COLO668 (cell line): ENCODE measurements around the gene RASGEF1B.
A peak's percentile ranks its signal among the peaks of the same experiment; 100 is the strongest.
"Not testable (repeated sequence)": the region's sequence is repeated elsewhere in the genome, so short reads cannot be mapped to it uniquely, and the experiment has no call there.

ENCODE experiments used
- DNase-seq: peaks from one replicate; lab custom pipeline; 2025; ENCODE audit not compliant: unreplicated experiment; lab: John Stamatoyannopoulos, UW

Gene RASGEF1B

GRCh38 chr4:81498551-81499099, 26.9 kb upstream of the RASGEF1B start:
- DNase-seq, result no peak

GRCh38 chr4:81498046-81498445, 26.3 kb upstream of the RASGEF1B start:
- DNase-seq, result no peak

GRCh38 chr4:81495345-81495744, 23.6 kb upstream of the RASGEF1B start:
- no peak for DNase-seq

- DNase-seq, result no peak
Measured at GRCh38 chr4:81494031-81494431, 22.3 kb upstream of the RASGEF1B start.

GRCh38 chr4:81492606-81493230, 21.0 kb upstream of the RASGEF1B start:
- no peak for DNase-seq

GRCh38 chr4:81491943-81492342, 20.2 kb upstream of the RASGEF1B start:
- no peak for DNase-seq

GRCh38 chr4:81490403-81491160, 18.9 kb upstream of the RASGEF1B start:
- DNase-seq, result no peak

GRCh38 chr4:81486502-81486901, 14.8 kb upstream of the RASGEF1B start:
- DNase-seq, result no peak

GRCh38 chr4:81485310-81485980, 13.7 kb upstream of the RASGEF1B start:
- DNase-seq, result no peak

GRCh38 chr4:81482326-81482725, 10.6 kb upstream of the RASGEF1B start:
- DNase-seq, result no peak

GRCh38 chr4:81481151-81481550, 9.4 kb upstream of the RASGEF1B start:
- DNase-seq, result no peak

GRCh38 chr4:81479573-81479972, 7.9 kb upstream of the RASGEF1B start:
- not testable (repeated sequence) for DNase-seq

GRCh38 chr4:81473331-81474265, 1.9 kb upstream of the RASGEF1B start:
- peak; percentile 53 for DNase-seq

- DNase-seq, result peak; percentile 72
Measured at GRCh38 chr4:81472281-81473182, 825 bp upstream of the RASGEF1B start.

- DNase-seq, result no peak
Measured at GRCh38 chr4:81471298-81471587, 464 bp downstream of the RASGEF1B start.

- peak; percentile 65 for DNase-seq
Measured at GRCh38 chr4:81470456-81471297, 1.0 kb downstream of the RASGEF1B start.

GRCh38 chr4:81469781-81470455, 1.8 kb downstream of the RASGEF1B start:
- no peak for DNase-seq

GRCh38 chr4:81468678-81469077, 3.0 kb downstream of the RASGEF1B start:
- DNase-seq, result no peak

- no peak for DNase-seq
Measured at GRCh38 chr4:81467672-81467964, 4.1 kb downstream of the RASGEF1B start.
